CD4-positive, alpha-beta T cell treated with Interleukin-10 for 1 hour (primary cell): ENCODE data around the gene LRP1B.
"Not testable (repeated sequence)": the region's sequence is repeated elsewhere in the genome, so short reads cannot be mapped to it uniquely, and the experiment has no call there.

Experiments used
- DNase-seq: peaks from one replicate; pipeline ENCODE4 v3.0.0-alpha.2; 2020

Gene LRP1B

GRCh38 chr2:140964324-140964723 is 1166.5 kb downstream of the LRP1B start:
- DNase-seq = not testable (repeated sequence)

- no peak for DNase-seq
These were observed 1180.9 kb downstream of the LRP1B start for GRCh38 chr2:140949932-140950331.

GRCh38 chr2:140947236-140947635 is 1183.6 kb downstream of the LRP1B start:
- DNase-seq = no peak

- no peak for DNase-seq
These were observed 1186.9 kb downstream of the LRP1B start for GRCh38 chr2:140943867-140944266.

- DNase-seq = no peak
These were observed 1188.5 kb downstream of the LRP1B start for GRCh38 chr2:140942284-140942683.

GRCh38 chr2:140929849-140930248 is 1201.0 kb downstream of the LRP1B start:
- DNase-seq = no peak

GRCh38 chr2:140918426-140918825 is 1212.4 kb downstream of the LRP1B start:
- no peak for DNase-seq

- DNase-seq = no peak
These were observed 1214.4 kb downstream of the LRP1B start for GRCh38 chr2:140916410-140916809.

- no peak for DNase-seq
These were observed 1220.1 kb downstream of the LRP1B start for GRCh38 chr2:140910683-140911082.

GRCh38 chr2:140905083-140905781 is 1225.6 kb downstream of the LRP1B start:
- DNase-seq = no peak

GRCh38 chr2:140895378-140895777 is 1235.4 kb downstream of the LRP1B start:
- DNase-seq = no peak

- DNase-seq = no peak
These were observed 1237.1 kb downstream of the LRP1B start for GRCh38 chr2:140893685-140894084.

GRCh38 chr2:140892911-140893637 is 1237.7 kb downstream of the LRP1B start:
- DNase-seq = no peak

GRCh38 chr2:140892436-140892835 is 1238.4 kb downstream of the LRP1B start:
- no peak for DNase-seq

- no peak for DNase-seq
These were observed 1239.1 kb downstream of the LRP1B start for GRCh38 chr2:140891614-140892212.

GRCh38 chr2:140882671-140883620 is 1247.9 kb downstream of the LRP1B start:
- DNase-seq = no peak

GRCh38 chr2:140880573-140880972 is 1250.2 kb downstream of the LRP1B start:
- no peak for DNase-seq

GRCh38 chr2:140876015-140876414 is 1254.8 kb downstream of the LRP1B start:
- no peak for DNase-seq

GRCh38 chr2:140873915-140874531 is 1256.8 kb downstream of the LRP1B start:
- no peak for DNase-seq

- DNase-seq = no peak
These were observed 1260.9 kb downstream of the LRP1B start for GRCh38 chr2:140869925-140870324.

- no peak for DNase-seq
These were observed 1261.7 kb downstream of the LRP1B start for GRCh38 chr2:140869107-140869506.

GRCh38 chr2:140865837-140866236 is 1265.0 kb downstream of the LRP1B start:
- no peak for DNase-seq
